B cell (primary cell): ENCODE measurements around the gene TMEM33.

Source experiments
- EZH2 ChIP-seq: IDR thresholded peaks from 2 replicates; pipeline ENCODE4 v1.6.1; 2012; ENCODE audit warnings: borderline replicate concordance, low read depth, mild to moderate bottlenecking, moderate library complexity, low read length; ENCODE audit not compliant: insufficient read depth, poor library complexity, severe bottlenecking
- TF ChIP-seq, protein P1 (sequence below): fragments of 200-600 bp; IDR thresholded peaks from one replicate; pipeline ENCODE4 v1.8.0; 2022; ENCODE audit warnings: antibody characterized with exemption, mild to moderate bottlenecking

DNA sequence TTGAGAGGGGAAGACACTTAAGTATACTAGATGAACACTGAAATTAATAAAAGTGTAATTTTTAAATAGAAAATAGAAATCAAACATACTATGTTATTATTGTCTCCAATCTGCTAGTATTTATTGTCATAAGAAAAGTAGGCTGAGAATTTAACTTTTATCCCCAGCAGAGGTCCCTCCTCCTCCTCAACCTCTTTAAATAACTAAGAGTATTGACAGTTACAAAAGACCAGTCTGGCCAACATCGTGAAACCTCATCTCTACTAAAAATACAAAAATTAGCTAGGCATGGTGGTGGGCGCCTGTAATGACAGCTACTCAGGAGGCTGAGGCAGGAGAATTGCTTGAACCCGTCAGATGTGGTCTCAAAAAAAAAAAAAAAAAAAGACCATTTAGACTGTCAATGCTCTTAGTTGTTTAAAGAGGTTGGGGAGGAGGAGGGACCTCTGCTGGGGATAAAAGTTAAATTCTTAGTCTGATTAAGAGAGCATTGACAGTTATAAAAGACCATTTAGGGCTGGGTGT, 59.3 kb downstream of the TMEM33 start:
- TF ChIP-seq, protein P1, sequence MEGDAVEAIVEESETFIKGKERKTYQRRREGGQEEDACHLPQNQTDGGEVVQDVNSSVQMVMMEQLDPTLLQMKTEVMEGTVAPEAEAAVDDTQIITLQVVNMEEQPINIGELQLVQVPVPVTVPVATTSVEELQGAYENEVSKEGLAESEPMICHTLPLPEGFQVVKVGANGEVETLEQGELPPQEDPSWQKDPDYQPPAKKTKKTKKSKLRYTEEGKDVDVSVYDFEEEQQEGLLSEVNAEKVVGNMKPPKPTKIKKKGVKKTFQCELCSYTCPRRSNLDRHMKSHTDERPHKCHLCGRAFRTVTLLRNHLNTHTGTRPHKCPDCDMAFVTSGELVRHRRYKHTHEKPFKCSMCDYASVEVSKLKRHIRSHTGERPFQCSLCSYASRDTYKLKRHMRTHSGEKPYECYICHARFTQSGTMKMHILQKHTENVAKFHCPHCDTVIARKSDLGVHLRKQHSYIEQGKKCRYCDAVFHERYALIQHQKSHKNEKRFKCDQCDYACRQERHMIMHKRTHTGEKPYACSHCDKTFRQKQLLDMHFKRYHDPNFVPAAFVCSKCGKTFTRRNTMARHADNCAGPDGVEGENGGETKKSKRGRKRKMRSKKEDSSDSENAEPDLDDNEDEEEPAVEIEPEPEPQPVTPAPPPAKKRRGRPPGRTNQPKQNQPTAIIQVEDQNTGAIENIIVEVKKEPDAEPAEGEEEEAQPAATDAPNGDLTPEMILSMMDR: no peak
- no peak for TF ChIP-seq EZH2
